Measurements from ENCODE around the gene SLC39A8.
"Not testable (repeated sequence)": the region's sequence is repeated elsewhere in the genome, so short reads cannot be mapped to it uniquely, and the experiment has no call there.

SLC39A8 gene

DNA sequence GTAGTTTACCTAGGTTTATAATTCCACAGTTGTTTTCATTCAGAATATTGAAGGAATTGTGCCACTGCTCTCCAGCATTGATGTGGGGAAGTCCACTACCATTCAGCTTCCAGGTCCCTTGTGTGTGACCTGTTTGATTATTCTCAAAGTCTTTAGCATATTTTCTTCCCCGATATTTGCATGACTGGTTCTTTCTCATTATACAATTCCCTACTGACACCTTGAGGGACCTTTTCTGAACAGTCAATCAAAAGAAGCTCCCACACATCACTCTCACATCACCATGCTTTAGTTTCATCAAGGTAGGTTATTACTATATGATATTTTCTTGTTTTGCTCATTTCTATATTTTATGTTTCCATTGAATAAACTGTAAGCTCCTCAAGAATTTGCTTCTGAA lies 44.1 kb downstream of the SLC39A8 start:
- DNase-seq (ENCODE audit: low read depth, low spot score) = no peak

DNA sequence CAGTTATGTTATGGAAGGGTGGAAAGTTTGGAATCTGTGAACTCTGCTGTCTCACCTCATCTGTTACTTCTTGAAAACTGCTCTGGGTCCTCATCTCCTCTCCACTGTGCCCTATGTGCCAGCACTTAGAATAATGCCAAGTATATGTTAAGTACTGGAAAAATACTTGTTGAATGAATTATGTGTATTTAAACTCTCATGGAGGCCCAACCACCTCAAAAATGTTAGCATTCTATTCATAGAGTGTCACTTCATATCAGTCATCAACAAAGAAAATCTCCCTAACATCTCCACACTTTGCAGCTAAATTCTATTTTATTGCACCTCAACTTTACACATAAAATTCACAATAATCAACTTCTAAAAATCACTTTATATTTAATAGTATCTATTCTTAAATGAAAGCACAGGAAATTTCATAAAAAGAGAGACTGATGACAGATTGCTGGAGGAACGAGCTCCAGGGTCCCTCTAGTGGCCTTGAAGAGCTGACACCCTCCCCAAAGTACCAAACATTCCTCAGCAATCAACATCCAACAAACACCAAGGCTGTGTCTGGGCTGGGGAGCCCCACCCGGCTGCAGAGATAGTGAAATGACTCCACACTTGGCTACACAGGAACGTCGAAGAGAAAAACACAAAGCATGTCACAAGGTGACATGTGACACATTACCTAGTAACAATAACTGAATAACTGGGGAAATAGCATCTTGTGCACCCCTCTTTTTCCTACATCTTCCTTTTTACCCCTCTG lies 45.8 kb downstream of the SLC39A8 start:
- peak; percentile 77 for DNase-seq (ENCODE audit: low read depth, low spot score)

DNA sequence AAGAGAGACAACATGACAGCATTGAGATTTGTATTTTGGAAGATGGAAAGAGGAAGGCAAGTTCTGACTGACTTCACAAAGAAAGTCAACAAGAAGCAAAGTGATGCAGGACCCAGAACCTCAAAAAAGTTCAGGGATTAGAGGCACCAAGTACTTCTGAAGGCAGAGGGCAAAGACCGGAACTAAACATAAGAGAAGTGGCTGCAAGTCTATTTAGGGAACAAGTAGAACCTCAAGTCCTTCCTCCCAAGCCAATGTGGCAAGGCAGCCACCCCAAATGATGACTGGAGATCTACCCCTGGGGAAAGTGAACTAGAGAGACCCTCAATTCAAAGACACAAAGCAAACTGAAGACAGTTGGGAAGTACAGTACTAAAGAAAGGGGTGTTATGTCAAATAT lies 46.6 kb downstream of the SLC39A8 start:
- no peak for DNase-seq (ENCODE audit: low read depth, low spot score)

DNA sequence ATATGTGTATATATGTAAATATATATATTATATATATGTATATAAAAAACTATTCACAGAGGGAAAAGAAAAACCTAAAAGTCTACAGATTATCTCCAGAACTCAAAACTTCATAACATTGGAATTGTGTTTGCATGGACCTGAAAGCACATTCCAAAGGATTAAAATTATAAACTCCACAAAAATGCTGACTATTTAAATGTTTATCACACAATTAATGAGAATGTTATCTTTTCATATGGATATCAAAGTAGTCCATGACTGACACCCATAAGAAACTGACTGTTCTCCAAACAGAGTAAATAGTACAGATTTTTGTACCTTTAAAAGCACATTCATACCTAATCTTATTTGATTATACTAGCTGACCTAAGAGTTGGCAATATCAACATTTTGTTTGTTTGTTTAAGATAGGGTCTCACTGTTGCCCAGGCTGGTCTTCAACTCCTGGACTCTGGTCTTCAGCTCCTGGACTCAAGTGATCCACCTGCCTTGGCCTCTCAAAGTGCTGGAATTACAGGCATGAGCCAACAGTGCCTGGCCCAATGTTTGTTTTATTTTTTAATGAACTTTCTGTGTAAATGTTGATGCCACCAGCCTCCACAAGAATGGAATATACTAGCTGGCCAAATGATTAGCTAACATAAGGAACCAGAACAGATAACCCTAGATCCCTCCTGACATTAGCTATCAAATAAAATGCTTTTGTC lies 50.0 kb downstream of the SLC39A8 start:
- no peak for DNase-seq (ENCODE audit: low read depth, low spot score)

DNA sequence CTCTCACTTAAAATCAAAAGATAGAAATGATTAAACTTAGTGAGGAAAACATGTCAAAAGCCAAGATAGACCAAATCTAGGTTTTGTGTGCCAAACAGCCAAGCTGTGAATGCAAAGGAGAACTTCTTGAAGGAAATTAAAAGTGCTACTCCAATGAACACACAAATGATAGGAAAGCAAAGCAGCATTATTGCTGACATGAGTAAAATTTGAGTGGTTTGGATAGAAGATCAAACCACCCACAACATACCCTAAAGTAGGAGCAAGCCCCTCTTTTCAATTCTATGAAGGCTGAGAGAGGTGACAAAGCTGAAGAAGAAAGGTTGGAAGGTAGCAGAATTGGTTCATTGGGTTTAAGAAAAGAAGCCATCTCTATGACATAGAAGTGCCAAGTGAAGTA lies 56.8 kb downstream of the SLC39A8 start:
- no peak for DNase-seq (ENCODE audit: low read depth, low spot score)

DNA sequence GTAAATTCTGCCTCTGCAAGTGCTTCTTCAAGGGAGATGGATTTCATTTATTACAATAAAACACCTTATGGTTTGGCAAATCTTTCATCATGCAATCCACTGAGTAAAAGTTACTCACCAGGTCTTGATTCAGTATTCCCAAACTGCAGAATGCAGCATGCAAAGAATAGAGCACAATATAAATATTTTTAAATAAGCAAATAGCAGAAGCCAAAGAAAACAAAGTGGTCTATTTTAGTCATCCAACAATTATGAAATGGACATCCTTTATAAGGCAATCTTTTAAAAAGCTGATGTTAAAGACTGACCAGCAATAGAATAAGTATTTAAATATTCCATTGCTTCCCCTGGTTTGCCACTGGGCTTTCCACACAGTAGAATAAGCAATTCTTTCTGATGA lies 59.5 kb downstream of the SLC39A8 start:
- no peak for DNase-seq (ENCODE audit: low read depth, low spot score)

DNA sequence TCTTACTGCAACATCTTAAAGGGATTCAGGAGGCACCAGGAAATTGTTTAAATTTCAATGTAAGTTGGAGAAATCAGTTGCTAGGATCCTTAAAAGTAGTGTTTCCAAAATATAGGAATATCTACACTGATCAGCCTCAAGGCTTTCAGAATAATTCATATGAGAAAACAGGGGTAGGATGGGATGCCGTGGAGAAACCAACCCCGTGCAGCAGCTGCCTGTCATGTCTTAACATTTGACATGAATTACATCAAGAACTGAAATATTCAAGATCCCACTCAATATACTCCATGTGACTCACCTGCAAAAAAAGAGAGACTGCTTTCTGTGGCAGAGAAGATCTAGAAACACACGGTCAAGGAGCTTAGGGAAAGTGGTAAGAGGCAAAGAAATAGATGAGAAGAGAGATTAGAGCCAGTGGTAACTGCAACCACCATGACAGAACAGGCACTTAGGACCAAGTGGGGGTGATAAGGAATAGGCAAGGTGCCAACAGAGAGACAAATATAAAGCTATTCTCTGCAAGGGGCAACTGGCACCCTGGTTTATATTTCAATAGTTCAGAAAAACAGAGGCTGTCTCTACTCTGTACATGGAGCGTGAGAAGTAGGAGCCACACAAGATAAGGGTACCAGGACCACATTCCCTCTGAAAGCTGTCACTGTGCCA lies 64.0 kb downstream of the SLC39A8 start:
- no peak for DNase-seq (ENCODE audit: low read depth, low spot score)

DNA sequence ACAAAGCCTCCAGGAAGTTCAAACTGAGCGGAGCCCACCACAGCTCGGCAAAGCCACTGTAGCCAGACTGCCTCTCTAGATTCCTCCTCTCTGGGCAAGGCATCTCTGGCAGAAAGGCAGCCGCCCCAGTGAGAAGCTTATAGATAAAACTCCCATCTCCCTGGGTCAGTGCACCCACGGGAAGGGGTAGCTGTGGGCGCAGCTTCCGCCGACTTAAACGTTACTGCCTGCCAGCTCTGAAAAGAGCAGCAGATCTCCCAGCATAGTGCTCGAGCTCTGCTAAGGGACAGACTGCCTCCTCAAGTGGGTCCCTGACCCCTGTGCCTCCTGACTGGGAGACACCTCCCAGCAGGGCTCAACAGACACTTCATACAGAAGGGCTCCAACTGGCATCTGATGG lies 72.0 kb downstream of the SLC39A8 start:
- not testable (repeated sequence) for DNase-seq (ENCODE audit: low read depth, low spot score)

DNA sequence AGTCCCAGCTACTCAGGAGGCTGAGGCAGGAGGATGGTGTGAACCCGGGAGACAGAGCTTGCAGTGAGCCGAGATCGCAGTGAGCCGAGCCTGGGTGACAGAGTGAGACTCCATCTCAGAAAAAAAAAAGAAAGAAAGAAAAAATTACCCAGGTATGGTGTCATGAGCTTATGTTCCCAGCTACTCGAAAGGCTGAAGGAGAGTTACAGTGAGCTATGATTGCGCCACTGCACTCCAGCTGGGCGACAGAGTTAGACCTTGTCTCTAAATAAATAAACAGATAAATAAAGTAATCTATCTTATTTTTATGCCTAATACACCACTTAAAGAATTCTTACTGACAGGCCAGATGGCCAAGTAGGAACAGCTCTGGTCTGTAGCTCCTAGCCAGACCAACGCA lies 73.0 kb downstream of the SLC39A8 start:
- DNase-seq (ENCODE audit: low read depth, low spot score) = no peak

DNA sequence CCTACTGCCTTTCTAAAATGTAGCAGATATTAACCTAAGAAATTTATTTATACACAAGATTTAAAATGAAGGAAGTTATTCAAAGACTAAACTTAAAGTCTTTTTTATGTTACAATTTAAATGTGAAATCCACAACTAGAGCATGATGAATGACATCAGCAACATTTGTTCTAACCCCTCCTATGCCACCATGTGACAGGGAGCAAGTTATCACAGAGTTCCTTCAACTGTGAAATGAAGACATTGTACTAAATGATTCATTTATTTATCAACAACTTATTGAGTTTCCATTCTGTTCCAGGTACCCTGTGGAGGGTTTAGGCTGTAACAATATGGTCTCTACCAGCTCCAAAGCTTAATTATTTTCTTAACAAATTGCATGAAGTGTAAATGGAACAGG lies 76.9 kb downstream of the SLC39A8 start:
- DNase-seq (ENCODE audit: low read depth, low spot score) = no peak

DNA sequence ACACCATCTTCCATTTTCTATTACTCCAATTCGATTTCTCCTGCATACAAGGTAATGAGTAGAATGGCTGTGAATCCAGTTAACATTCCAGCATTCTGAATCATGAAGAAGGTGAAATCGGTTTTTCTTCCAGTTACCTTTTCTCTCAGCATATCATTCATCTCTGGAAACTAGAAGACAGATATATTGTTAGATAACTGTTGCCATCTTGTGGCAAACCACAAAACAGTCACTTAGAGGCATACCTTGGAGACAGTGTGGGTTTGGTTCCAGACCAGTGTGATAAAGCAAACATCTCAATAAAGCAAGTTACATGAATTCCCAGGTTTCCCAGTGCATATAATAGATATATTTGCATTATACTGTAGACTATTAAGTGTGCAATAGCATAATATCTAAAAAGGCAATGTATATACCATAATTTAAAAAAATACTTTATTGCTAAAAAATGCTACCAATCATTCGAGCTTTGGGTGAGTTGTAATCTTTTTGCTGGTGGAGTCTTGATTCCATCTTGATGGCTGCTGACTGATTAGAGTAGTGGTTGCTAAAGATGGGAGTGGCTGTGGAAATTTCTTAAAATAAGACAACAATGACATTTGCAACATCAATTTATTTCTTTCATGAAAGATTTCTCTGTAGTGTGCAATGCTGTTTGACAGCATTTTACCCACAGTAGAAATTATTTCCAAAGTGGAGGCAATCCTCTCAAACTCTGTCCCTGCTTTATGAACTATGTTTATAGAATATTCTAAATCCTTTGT lies 82.1 kb downstream of the SLC39A8 start:
- no peak for DNase-seq (ENCODE audit: low read depth, low spot score)

DNA sequence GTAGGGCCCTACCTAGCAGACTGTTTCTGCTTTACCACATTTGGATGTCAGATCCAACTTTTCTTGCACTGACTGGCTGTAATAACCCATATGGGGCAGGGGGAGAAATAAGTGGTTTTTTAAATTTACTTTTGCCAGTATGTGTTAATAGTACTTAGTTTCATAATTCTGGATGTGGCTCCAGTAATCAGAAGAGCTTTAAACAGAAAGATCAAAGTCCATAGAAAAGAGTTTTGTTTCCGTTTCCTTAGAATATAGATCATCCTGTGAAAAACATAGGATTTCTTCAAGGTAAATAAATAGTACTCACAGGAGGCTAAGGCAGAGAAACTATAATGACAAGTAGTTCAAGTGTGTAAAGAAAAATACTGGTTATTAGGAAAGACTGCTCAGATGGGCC lies 85.6 kb downstream of the SLC39A8 start:
- DNase-seq (ENCODE audit: low read depth, low spot score) = no peak

DNA sequence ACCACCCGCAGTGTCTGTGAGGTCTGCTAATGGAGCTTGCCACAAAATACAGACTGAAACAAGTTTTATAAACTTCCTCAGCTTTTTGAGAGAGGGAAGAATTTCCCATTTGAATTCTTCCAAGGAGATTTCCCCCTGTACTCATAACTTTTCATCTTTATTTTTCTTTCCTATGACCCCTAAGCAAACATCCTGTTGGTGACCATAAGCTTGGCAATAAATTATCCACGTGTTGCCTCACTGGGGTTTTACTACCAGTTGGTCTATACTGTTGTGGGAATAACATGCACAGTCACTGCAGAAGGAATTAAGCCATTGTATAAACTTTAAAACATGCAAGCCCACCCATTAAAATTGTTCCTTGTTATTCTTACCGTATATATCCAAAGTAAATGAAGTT lies 86.2 kb downstream of the SLC39A8 start:
- DNase-seq (ENCODE audit: low read depth, low spot score) = no peak

DNA sequence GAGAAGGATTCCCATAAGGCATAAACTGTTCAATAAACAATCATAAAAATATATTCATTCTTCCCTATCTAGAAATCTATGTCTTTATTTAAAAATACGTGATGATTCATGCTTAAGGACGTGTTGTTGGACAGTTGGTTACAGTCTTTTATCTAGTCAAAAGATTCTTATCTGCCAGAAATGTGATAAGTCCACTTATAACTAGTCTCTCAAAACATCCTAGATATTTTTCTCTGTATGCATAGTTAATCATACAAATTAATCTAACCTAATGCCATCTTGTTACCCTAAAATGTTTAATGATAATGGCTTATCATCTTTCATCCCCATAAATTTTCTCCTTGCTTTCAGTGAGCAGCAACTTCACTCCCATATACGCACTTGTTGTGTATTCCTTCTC lies 89.0 kb downstream of the SLC39A8 start:
- DNase-seq (ENCODE audit: low read depth, low spot score) = no peak

DNA sequence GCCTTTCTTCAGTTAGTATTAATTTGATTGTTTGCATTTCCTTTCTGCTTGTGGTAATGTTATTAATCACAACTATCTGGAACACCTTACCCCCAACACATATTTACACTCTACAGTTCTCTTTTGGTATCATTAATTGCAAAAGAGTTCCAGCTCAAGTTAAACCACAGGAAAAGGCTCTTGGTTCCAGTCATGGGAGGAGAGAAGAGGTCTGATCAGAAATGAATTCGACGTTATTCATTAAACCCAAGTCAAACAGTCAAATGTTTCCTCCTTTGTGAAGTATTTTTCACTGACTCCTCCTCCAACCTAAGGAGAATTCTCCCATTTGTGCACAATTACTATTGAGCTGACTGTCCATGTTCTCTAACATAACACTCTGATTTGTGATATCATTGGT lies 91.4 kb downstream of the SLC39A8 start:
- DNase-seq (ENCODE audit: low read depth, low spot score) = no peak

DNA sequence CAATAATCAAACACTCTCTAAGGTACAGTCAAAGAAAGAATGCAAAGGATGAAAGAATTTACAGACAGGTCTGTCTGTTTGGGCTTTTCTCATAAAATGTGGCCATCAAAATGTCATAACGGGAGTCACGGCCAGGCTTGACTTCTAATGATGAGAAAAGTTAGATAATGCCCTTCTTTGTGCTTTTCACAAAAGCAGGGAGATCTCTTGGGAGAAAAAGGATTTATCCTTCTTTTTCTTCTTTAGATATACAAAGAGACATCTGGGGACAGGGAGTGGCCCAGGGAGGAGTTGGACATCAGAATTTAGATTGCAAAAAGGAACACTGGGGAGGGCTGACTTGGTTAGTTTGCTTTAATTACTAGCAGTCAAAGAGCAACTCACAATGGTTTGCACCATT lies 93.1 kb downstream of the SLC39A8 start:
- DNase-seq (ENCODE audit: low read depth, low spot score) = no peak

DNA sequence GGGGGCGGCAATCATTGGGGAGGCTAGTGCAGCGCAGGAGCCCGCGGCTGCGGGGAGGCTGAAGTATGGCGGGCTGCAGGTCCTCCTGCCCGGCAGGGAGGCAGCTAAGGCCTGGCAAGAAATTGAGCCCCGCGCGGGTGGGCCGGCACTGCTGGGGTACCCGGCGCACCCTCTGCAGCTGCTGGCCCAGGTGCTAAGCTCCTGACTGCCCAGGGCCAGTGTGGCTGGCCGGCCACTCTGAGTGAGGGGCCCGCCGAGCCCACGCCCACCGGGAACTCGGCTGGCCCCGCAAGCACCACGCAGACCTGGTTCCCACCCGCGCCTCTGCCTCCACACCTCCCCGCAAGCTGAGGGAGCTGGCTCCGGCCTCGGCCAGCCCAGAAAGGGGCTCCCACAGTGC lies 94.9 kb downstream of the SLC39A8 start:
- DNase-seq (ENCODE audit: low read depth, low spot score) = no peak

DNA sequence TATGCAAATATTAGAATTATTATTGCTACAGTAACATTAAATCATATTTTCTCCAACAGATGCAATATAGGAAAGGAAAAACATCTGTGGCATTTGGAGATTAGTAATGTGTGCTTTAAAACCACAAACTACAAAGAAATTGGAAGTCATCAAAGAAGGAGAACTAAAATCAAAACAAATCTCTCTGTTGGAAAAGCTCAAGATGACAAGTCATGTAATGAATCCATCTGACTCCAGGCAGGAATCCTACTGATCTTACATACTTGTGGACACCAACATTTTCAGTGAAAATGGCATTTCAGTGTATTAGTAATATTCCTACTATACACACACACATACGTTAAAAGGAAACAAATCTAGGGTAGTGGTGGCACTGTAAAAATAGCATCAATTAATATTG lies 98.2 kb downstream of the SLC39A8 start:
- DNase-seq (ENCODE audit: low read depth, low spot score) = no peak

DNA sequence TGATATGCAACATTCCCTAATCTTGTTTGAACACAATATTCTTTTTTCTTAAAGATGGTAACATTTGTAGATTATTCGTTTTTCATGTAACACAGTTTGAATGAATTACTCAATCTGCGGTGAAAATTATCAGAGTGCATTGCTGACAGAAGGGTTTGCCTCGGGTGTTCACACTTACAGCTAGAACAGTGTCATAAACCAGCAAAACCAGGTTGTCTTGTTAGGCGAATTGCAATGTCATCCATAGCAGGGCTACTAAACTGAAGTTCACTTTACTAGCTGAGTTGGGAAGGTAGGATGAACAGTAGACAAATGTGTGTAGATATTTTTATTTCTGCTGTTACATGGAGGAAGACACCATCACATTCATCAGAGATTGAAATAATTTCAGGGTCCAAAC lies 98.9 kb downstream of the SLC39A8 start:
- DNase-seq (ENCODE audit: low read depth, low spot score) = no peak

DNA sequence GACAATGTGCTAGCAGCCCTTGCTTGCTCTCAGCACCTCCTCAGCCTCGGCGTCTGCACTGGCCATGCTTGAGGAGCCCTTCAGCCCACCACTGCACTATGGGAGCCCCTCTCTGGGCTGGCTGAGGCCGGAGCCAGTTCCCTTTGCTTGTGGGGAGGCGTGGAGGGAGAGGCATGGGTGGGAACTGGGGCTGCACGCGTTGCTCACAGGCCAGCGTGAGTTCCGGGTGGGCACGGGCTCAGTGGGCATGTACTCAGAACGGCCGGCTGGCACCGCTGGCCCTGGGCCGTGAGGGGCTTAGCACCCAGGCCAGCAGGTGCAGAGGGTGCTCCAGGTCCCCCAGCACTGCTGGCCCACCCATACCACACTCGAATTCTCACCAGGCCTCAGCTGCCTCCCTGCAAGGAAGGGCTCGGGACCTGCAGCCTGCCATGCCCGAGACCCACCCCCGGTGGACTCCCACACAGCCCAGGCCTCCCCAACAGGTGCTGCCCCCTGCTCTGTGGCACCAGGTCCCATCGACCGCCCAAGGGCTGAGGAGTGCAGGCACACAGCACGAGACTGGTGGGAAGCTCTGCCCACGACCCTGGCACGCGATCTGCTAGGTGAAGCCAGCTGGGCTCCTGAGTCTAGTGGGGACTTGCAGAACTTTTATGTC lies 100.3 kb downstream of the SLC39A8 start:
- no peak for DNase-seq (ENCODE audit: low read depth, low spot score)

DNA sequence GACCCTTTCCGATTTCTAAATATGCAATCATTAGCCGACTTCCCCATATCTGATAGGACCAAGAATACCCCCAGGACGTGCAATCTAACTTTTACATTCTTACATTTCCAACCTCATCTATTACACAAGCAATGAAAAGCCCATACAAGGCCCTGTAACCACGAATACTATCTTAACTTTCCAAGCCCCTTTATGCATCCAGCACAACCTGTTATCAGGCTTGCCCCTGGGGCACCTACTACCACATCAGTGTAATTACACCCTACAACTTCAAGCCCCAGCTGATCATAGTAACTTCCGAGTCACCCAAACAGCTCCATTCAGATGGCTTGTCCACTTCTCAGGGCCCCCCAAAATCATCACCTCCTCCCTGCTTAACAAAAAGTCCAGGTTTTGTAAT lies 102.0 kb downstream of the SLC39A8 start:
- not testable (repeated sequence) for DNase-seq (ENCODE audit: low read depth, low spot score)

All from ELF-1 (cell line).